ENCODE results near the gene PPFIA2. TPM values are rescaled to one million over a fixed set of nuclear protein-coding genes. Genes with fewer than 3 reads are reported as not detected.

Gene PPFIA2
- total RNA-seq, 1 donor from 2014 or later, result 1.1 TPM

- no peaks in the 10 kb centered on the region for H3K9me3 Mint-ChIP-seq
- DNase-seq (ENCODE audit: low spot score in 2 of 2, unreplicated experiment in 2 of 2), result no peak
- no peak overlapping the region for H3K27ac Mint-ChIP-seq
- no peak for TF ChIP-seq CTCF (IDR thresholded peaks at IDR 0.05; ENCODE audit: unreplicated experiment)
- no peaks in the 10 kb centered on the region for H3K36me3 Mint-ChIP-seq
- no peak overlapping the region for H3K4me3 Mint-ChIP-seq
- H3K4me1 Mint-ChIP-seq, result no peaks in the 10 kb centered on the region
- H3K27me3 Mint-ChIP-seq (ENCODE audit: low read depth), result peaks cover 5% of the 10 kb centered on the region
These were observed 53.6 kb downstream of the PPFIA2 start for GRCh38 chr12:81705586-81705985.

GRCh38 chr12:81699551-81699950 is 59.6 kb downstream of the PPFIA2 start:
- Mint-ChIP-seq H3K4me1 (no peaks in the 10 kb centered on the region), H3K9me3 (no peaks in the 10 kb centered on the region), H3K27ac (no peak overlapping the region), H3K4me3 (no peak overlapping the region), H3K27me3 (ENCODE audit: low read depth) (peaks cover 5% of the 10 kb centered on the region), H3K36me3 (no peaks in the 10 kb centered on the region)
- TF ChIP-seq CTCF (IDR thresholded peaks at IDR 0.05; ENCODE audit: unreplicated experiment), result no peak
- DNase-seq (ENCODE audit: low spot score in 2 of 2, unreplicated experiment in 2 of 2), result no peak

GRCh38 chr12:81692008-81692407 is 67.1 kb downstream of the PPFIA2 start:
- Mint-ChIP-seq H3K27ac (no peak overlapping the region), H3K4me1 (no peaks in the 10 kb centered on the region), H3K4me3 (no peak overlapping the region), H3K36me3 (no peaks in the 10 kb centered on the region), H3K27me3 (ENCODE audit: low read depth) (no peaks in the 10 kb centered on the region), H3K9me3 (peaks cover 4% of the 10 kb centered on the region)
- DNase-seq (ENCODE audit: low spot score in 2 of 2, unreplicated experiment in 2 of 2), result no peak
- TF ChIP-seq CTCF (IDR thresholded peaks at IDR 0.05; ENCODE audit: unreplicated experiment), result no peak

- no peak for DNase-seq (ENCODE audit: low spot score in 2 of 2, unreplicated experiment in 2 of 2)
- H3K27ac Mint-ChIP-seq, result no peak overlapping the region
- no peaks in the 10 kb centered on the region for H3K9me3 Mint-ChIP-seq
- no peaks in the 10 kb centered on the region for H3K36me3 Mint-ChIP-seq
- H3K4me1 Mint-ChIP-seq, result no peaks in the 10 kb centered on the region
- TF ChIP-seq CTCF (IDR thresholded peaks at IDR 0.05; ENCODE audit: unreplicated experiment), result no peak
- H3K27me3 Mint-ChIP-seq (ENCODE audit: low read depth), result peaks cover 6% of the 10 kb centered on the region
- no peak overlapping the region for H3K4me3 Mint-ChIP-seq
These were observed 75.3 kb downstream of the PPFIA2 start for GRCh38 chr12:81683881-81684280.

- H3K27me3 Mint-ChIP-seq (ENCODE audit: low read depth), result peaks cover 13% of the 10 kb centered on the region
- H3K27ac Mint-ChIP-seq, result no peak overlapping the region
- no peaks in the 10 kb centered on the region for H3K36me3 Mint-ChIP-seq
- no peak overlapping the region for H3K4me3 Mint-ChIP-seq
- H3K9me3 Mint-ChIP-seq, result no peaks in the 10 kb centered on the region
- no peak for TF ChIP-seq CTCF (IDR thresholded peaks at IDR 0.05; ENCODE audit: unreplicated experiment)
- no peak for DNase-seq (ENCODE audit: low spot score in 2 of 2, unreplicated experiment in 2 of 2)
- peaks cover 5% of the 10 kb centered on the region for H3K4me1 Mint-ChIP-seq
These were observed 79.5 kb downstream of the PPFIA2 start for GRCh38 chr12:81679614-81680013.

- H3K27ac Mint-ChIP-seq, result no peak overlapping the region
- no peaks in the 10 kb centered on the region for H3K9me3 Mint-ChIP-seq
- no peaks in the 10 kb centered on the region for H3K27me3 Mint-ChIP-seq (ENCODE audit: low read depth)
- no peaks in the 10 kb centered on the region for H3K36me3 Mint-ChIP-seq
- no peak overlapping the region for H3K4me3 Mint-ChIP-seq
- no peak for DNase-seq (ENCODE audit: low spot score in 2 of 2, unreplicated experiment in 2 of 2)
- H3K4me1 Mint-ChIP-seq, result peaks cover 5% of the 10 kb centered on the region
- no peak for TF ChIP-seq CTCF (IDR thresholded peaks at IDR 0.05; ENCODE audit: unreplicated experiment)
These were observed 88.4 kb downstream of the PPFIA2 start for GRCh38 chr12:81670759-81671158.

All from mesothelial cell of epicardium (in vitro differentiated cells).